ENCODE measurements around the gene CABCOCO1.

DNA sequence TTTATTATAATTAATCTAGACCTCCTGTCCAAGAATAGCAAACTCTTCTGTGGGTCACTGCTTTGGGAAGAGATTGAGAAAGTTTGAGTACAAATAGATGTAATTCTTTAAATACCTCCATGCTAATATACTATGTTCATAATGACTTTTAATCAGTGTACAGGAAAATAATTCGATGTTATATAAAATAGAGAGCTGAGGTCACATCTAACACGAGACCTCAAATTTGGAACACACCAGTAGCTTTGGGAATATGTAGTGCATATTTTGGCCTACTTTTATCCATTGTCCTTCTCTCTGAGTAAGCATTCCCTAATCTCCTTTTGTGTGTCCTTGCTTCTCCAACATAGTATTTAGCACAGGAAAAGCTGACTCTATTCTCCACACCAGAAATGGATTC, 27.3 kb upstream of the CABCOCO1 start:
- no peak for TF ChIP-seq GATA2 (IDR thresholded peaks at IDR 0.05; ENCODE audit: low read depth, low read length)
- no peak for TF ChIP-seq GATA3 (IDR thresholded peaks at IDR 0.05; ENCODE audit: low read depth, low read length)

Measured in SH-SY5Y (cell line).